Lung (tissue), 12 donors: ENCODE results near the gene OLIG2. TPM values are rescaled to one million over a fixed set of nuclear protein-coding genes. Genes with fewer than 3 reads are reported as not detected.

Experiments
- ATAC-seq: fragments of 200-7000 bp; cut with Tn5 transposase; one replicate; pipeline ENCODE4 v1.9.1; 2020; ENCODE audit warnings: moderate number of reproducible peaks; ENCODE audit not compliant: insufficient read depth, low FRiP score
- DNase-seq, 3 donors: peaks; one replicate each; pipeline ENCODE4 v3.0.0-alpha.2; 2013 to 2017
- H3K27ac ChIP-seq, 2 donors: one replicate each; pipeline ENCODE4 v1.5.1; 2013; ENCODE audit warnings: mild to moderate bottlenecking in 2 of 2, moderate library complexity in 2 of 2, control low read depth in 1 of 2, inconsistent platforms in 1 of 2, low read depth in 1 of 2, low read length in 1 of 2
- H3K27me3 ChIP-seq, 3 donors: one replicate each; pipeline ENCODE4 v1.5.1; 2013; ENCODE audit warnings: low read length in 2 of 3; ENCODE audit not compliant: control insufficient read depth in 3 of 3, insufficient read depth in 3 of 3
- H3K36me3 ChIP-seq, 4 donors: one replicate each; pipeline ENCODE4 v1.5.1; 2013; ENCODE audit warnings: low read length in 4 of 4, mild to moderate bottlenecking in 1 of 4, moderate library complexity in 1 of 4; ENCODE audit not compliant: control insufficient read depth in 4 of 4, insufficient read depth in 4 of 4
- H3K4me1 ChIP-seq, 5 donors: one replicate each; pipeline ENCODE4 v1.5.1; 2013; ENCODE audit warnings: low read length in 5 of 5, mild to moderate bottlenecking in 2 of 5, moderate library complexity in 1 of 5; ENCODE audit not compliant: control insufficient read depth in 5 of 5, insufficient read depth in 5 of 5
- H3K4me3 ChIP-seq: one replicate; pipeline ENCODE4 v1.5.1; 2013; ENCODE audit warnings: mild to moderate bottlenecking, control low read depth, moderate library complexity
- H3K9ac ChIP-seq, 2 donors: one replicate each; pipeline ENCODE4 v1.5.1; 2013; ENCODE audit warnings: low read length in 2 of 2, control low read depth in 1 of 2; ENCODE audit not compliant: insufficient read depth in 1 of 2
- H3K9me3 ChIP-seq, 4 donors: one replicate each; pipeline ENCODE4 v1.5.1; 2013; ENCODE audit warnings: low read length in 3 of 4, mild to moderate bottlenecking in 1 of 4, moderate library complexity in 1 of 4; ENCODE audit not compliant: control insufficient read depth in 4 of 4, insufficient read depth in 3 of 4
- WGBS, 2 donors: extraction: QIAGEN DNeasy Blood & Tissue Kit; methylation state at CpG; one replicate each; pipeline ENCODE4 v1.1.7; 2013; 5-methylcytosine and 5-hydroxymethylcytosine counted together
- polyA plus RNA-seq, 2 donors: library from polyadenylated mRNA; stranded (reverse); fragments of 200-250 nt; gene quantifications; one replicate each; pipeline ENCODE4 v1.2.1, GENCODE V29; 2013
- total RNA-seq, 2 donors: library from RNA; depleted of rRNA in 1 of 2; stranded (reverse); fragments of >200 nt in 1 of 2; gene quantifications; one replicate each; pipeline ENCODE4 v1.2.1, GENCODE V29; 2014 to 2021
- TF ChIP-seq, protein P1 (sequence below): IDR thresholded peaks from 2 replicates; pipeline ENCODE4 v1.5.1; 2012; ENCODE audit warnings: mild to moderate bottlenecking; ENCODE audit errors: control extremely low read depth, extremely low read depth
- donor health status: control.
- donor health status: control.
- donor health status: Bipolar disorder and iron deficiency.
- donor health status: healthy.
- donor health status: DM: yes; HTN: yes; CAD: no.

OLIG2 gene
- total and polyA plus RNA-seq, 4 donors: 0.04 to 1.3 (median 0.63) TPM

DNA sequence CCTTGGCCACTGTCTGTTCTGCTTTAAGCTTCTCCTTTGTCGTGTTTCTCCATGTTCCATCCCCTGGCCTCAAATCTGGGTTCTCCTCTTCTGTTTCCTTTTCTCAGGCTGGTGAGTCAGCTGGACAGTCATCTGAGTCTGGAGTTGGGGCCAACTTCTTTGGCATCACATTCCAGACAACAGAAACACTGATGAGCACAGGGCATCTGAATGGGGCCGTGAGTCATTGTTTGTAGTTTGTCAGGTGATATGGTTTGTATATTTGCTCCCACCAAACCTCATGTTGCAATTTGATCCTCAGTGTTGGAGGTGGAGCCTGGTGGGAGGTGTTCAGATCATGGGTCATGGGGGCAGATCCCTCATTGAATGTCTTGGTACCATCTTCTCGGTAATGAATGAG lies 14.3 kb upstream of the OLIG2 start:
- Histone ChIP-seq H3K36me3 (no peaks in the 10 kb centered on the region), H3K9ac (no peak overlapping the region), H3K9me3 (peaks cover 0 to 12% (median 0%) of the 10 kb centered on the region in 4 donors), H3K27ac (no peak overlapping the region), H3K4me1 (no peaks in the 10 kb centered on the region), H3K4me3 (no peak overlapping the region), H3K27me3 (peaks cover 6 to 66% (median 22%) of the 10 kb centered on the region in 3 donors)
- no peak for DNase-seq
- WGBS, 2 donors: 67 to 72% methylated on average over 3 of the region's 3 CpGs
- TF ChIP-seq, protein P1, sequence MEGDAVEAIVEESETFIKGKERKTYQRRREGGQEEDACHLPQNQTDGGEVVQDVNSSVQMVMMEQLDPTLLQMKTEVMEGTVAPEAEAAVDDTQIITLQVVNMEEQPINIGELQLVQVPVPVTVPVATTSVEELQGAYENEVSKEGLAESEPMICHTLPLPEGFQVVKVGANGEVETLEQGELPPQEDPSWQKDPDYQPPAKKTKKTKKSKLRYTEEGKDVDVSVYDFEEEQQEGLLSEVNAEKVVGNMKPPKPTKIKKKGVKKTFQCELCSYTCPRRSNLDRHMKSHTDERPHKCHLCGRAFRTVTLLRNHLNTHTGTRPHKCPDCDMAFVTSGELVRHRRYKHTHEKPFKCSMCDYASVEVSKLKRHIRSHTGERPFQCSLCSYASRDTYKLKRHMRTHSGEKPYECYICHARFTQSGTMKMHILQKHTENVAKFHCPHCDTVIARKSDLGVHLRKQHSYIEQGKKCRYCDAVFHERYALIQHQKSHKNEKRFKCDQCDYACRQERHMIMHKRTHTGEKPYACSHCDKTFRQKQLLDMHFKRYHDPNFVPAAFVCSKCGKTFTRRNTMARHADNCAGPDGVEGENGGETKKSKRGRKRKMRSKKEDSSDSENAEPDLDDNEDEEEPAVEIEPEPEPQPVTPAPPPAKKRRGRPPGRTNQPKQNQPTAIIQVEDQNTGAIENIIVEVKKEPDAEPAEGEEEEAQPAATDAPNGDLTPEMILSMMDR: no peak
- ATAC-seq: no peak

DNA sequence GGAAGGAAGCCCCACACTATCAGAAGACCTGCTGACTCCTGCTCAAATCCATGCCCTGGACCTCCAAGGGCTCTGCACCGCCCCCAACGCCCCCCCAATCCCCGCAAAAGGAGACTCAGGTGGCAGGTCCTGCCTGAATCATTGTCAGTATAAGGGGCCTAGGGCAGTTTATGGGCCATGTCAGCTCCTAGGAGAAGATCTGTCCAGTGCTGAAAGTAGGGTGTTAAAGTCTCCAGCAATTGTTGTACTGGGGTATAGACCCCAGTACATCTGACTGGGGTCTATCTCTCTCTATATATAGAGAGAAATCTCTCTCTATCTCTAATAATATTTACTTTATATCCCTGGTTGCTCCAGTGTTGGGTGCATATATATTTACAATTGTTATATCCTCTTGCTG lies 12.1 kb upstream of the OLIG2 start:
- DNase-seq (no peak), ATAC-seq (no peak)

DNA sequence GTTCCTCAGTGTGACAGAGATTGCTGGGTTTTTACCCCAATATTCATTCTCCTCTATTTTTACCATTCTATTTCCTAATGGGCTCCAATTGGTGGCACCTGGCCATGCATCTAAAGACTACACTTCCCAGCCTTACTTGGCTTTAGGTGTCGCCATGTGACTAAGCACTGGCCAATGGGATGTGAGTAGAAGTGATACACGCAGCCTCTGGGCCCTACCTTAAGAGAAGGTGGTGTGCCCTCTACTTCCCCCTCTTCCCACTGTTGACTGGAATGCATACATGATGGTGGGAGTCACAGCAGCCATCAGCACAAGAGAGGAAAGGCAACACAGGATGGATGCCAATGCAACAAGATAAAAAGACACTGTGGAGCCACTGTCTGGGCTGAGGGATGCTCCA lies 11.4 kb upstream of the OLIG2 start:
- DNase-seq (no peak), ATAC-seq (no peak)
- H3K27me3 ChIP-seq: peaks cover 11 to 83% (median 49%) of the 10 kb centered on the region in 3 donors
- 79 to 92% methylated on average over 2 of the region's 2 CpGs for WGBS, 2 donors
- no peaks in the 10 kb centered on the region for H3K36me3 ChIP-seq
- H3K27ac ChIP-seq: no peak overlapping the region
- TF ChIP-seq, protein P1: no peak
- H3K9me3 ChIP-seq: peaks cover 0 to 12% (median 0%) of the 10 kb centered on the region in 4 donors
- H3K4me3 ChIP-seq: no peak overlapping the region
- H3K4me1 ChIP-seq: no peaks in the 10 kb centered on the region
- H3K9ac ChIP-seq: no peak overlapping the region

More for the DNA sequence above, 12.1 kb upstream of the OLIG2 start:
- Histone ChIP-seq H3K9ac (no peak overlapping the region), H3K4me1 (no peaks in the 10 kb centered on the region), H3K27me3 (peaks cover 7 to 79% (median 42%) of the 10 kb centered on the region in 3 donors), H3K36me3 (no peaks in the 10 kb centered on the region), H3K27ac (no peak overlapping the region), H3K4me3 (no peak overlapping the region), H3K9me3 (peaks cover 0 to 12% (median 0%) of the 10 kb centered on the region in 4 donors)
- 72 to 84% methylated on average over 3 of the region's 3 CpGs for WGBS, 2 donors
- TF ChIP-seq, protein P1: no peak

DNA sequence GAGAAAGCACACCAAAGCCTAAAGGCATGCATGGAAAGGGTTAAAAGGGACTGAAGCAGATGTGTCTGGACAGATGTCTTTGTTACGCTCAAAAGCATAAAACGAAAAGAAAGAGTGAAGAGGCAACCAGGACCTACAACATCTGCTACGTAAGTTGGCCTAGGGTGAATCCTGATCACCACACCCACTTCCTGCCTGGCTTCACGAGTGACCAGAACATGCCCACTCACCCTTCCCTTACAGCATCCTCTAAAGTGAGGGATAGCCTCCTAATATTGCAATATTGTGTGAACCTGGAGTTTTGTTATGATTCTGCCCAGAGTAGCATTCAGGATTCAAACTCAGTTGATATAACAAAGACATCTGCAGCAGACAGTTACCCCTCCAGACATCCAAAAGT lies 10.6 kb upstream of the OLIG2 start:
- TF ChIP-seq, protein P1: no peak
- H3K9ac ChIP-seq: no peak overlapping the region
- 33 to 48% methylated on average over 4 of the region's 4 CpGs for WGBS, 2 donors
- no peaks in the 10 kb centered on the region for H3K36me3 ChIP-seq
- peaks cover 0 to 15% (median 0%) of the 10 kb centered on the region in 4 donors for H3K9me3 ChIP-seq
- ATAC-seq (no peak), DNase-seq (no peak)
- no peak overlapping the region for H3K27ac ChIP-seq
- peaks cover 0 to 6% (median 0%) of the 10 kb centered on the region in 5 donors for H3K4me1 ChIP-seq
- no peak overlapping the region for H3K4me3 ChIP-seq
- peaks cover 11 to 83% (median 53%) of the 10 kb centered on the region in 3 donors for H3K27me3 ChIP-seq
